ENCODE measurements around the gene PTPRB.

DNA sequence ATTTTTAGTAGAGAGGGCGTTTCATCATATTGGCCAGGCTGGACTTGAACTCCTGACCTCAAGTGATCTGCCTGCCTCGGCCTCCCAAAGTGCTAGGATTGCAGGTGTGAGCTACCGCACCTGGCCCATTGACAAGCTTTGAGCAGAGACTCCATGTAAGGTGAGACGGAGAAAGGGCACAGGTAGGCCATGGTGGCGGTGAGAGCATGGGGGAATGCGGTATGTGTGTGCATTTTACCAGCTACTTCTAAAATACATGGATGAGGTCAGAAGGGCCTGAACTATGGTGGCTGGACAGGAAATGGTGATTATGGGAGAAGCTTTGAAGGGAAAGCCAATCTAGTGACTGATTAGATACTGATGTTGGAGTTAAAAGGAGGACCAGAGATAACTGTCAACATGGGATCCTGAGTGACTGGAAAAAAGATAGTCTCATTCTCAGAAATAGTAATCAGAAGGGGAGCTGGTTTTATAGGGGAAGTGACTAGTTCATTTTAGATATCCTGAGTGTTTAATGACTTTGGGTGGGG lies 21.9 kb upstream of the PTPRB start:
- TF ChIP-seq, protein P1, sequence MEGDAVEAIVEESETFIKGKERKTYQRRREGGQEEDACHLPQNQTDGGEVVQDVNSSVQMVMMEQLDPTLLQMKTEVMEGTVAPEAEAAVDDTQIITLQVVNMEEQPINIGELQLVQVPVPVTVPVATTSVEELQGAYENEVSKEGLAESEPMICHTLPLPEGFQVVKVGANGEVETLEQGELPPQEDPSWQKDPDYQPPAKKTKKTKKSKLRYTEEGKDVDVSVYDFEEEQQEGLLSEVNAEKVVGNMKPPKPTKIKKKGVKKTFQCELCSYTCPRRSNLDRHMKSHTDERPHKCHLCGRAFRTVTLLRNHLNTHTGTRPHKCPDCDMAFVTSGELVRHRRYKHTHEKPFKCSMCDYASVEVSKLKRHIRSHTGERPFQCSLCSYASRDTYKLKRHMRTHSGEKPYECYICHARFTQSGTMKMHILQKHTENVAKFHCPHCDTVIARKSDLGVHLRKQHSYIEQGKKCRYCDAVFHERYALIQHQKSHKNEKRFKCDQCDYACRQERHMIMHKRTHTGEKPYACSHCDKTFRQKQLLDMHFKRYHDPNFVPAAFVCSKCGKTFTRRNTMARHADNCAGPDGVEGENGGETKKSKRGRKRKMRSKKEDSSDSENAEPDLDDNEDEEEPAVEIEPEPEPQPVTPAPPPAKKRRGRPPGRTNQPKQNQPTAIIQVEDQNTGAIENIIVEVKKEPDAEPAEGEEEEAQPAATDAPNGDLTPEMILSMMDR (IDR thresholded peaks at IDR 0.05 in 2 of 3, conservative IDR thresholded peaks at IDR 0.05 in 1 of 3; ENCODE audit: borderline replicate concordance in 1 of 3, insufficient read depth in 1 of 3, low read depth in 2 of 3, low read length in 2 of 3), result no peak
- TF ChIP-seq, protein P2, sequence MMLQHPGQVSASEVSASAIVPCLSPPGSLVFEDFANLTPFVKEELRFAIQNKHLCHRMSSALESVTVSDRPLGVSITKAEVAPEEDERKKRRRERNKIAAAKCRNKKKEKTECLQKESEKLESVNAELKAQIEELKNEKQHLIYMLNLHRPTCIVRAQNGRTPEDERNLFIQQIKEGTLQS (IDR thresholded peaks at IDR 0.05), result no peak
- no peak for TF ChIP-seq JUND (IDR thresholded peaks at IDR 0.05)
- TF ChIP-seq, protein P3, sequence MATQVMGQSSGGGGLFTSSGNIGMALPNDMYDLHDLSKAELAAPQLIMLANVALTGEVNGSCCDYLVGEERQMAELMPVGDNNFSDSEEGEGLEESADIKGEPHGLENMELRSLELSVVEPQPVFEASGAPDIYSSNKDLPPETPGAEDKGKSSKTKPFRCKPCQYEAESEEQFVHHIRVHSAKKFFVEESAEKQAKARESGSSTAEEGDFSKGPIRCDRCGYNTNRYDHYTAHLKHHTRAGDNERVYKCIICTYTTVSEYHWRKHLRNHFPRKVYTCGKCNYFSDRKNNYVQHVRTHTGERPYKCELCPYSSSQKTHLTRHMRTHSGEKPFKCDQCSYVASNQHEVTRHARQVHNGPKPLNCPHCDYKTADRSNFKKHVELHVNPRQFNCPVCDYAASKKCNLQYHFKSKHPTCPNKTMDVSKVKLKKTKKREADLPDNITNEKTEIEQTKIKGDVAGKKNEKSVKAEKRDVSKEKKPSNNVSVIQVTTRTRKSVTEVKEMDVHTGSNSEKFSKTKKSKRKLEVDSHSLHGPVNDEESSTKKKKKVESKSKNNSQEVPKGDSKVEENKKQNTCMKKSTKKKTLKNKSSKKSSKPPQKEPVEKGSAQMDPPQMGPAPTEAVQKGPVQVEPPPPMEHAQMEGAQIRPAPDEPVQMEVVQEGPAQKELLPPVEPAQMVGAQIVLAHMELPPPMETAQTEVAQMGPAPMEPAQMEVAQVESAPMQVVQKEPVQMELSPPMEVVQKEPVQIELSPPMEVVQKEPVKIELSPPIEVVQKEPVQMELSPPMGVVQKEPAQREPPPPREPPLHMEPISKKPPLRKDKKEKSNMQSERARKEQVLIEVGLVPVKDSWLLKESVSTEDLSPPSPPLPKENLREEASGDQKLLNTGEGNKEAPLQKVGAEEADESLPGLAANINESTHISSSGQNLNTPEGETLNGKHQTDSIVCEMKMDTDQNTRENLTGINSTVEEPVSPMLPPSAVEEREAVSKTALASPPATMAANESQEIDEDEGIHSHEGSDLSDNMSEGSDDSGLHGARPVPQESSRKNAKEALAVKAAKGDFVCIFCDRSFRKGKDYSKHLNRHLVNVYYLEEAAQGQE (IDR thresholded peaks at IDR 0.05; ENCODE audit: low read depth), result no peak
- no peak for TF ChIP-seq ZNF274 (IDR thresholded peaks at IDR 0.05; ENCODE audit: low read depth, low read length)
- TF ChIP-seq POLR2AphosphoS5 (IDR thresholded peaks at IDR 0.05; ENCODE audit: low read depth, low read length), result no peak
